WI38 (cell line): ENCODE measurements around the gene UTS2R.
"Not testable (repeated sequence)": the region's sequence is repeated elsewhere in the genome, so short reads cannot be mapped to it uniquely, and the experiment has no call there.

Experiments
- H3K4me3 ChIP-seq: 2 replicates; pipeline ENCODE4 v1.5.1; 2011; ENCODE audit warnings: low read depth, mild to moderate bottlenecking, control low read depth, low read length
- TF ChIP-seq, protein P1 (sequence below): IDR thresholded peaks from 2 replicates; pipeline ENCODE4 v1.5.1; 2012; ENCODE audit warnings: low read depth, mild to moderate bottlenecking, control low read depth, low read length

Gene UTS2R

DNA sequence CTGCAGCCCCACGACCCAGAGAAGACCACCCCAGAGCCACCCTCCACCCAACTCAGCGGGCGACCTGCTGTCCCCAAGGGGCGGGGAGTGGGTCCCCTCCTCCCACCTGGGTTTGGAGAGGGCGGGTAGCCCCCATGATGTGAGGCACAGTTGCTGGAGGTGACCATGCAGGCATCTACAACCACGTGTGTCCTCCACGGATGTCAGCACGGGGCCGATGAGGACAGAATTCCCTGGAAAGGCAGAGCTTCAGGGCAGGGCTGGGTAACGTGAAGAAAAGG, 7.1 kb downstream of the UTS2R start:
- no peak overlapping the region for H3K4me3 ChIP-seq
- TF ChIP-seq, protein P1, sequence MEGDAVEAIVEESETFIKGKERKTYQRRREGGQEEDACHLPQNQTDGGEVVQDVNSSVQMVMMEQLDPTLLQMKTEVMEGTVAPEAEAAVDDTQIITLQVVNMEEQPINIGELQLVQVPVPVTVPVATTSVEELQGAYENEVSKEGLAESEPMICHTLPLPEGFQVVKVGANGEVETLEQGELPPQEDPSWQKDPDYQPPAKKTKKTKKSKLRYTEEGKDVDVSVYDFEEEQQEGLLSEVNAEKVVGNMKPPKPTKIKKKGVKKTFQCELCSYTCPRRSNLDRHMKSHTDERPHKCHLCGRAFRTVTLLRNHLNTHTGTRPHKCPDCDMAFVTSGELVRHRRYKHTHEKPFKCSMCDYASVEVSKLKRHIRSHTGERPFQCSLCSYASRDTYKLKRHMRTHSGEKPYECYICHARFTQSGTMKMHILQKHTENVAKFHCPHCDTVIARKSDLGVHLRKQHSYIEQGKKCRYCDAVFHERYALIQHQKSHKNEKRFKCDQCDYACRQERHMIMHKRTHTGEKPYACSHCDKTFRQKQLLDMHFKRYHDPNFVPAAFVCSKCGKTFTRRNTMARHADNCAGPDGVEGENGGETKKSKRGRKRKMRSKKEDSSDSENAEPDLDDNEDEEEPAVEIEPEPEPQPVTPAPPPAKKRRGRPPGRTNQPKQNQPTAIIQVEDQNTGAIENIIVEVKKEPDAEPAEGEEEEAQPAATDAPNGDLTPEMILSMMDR, result no peak

DNA sequence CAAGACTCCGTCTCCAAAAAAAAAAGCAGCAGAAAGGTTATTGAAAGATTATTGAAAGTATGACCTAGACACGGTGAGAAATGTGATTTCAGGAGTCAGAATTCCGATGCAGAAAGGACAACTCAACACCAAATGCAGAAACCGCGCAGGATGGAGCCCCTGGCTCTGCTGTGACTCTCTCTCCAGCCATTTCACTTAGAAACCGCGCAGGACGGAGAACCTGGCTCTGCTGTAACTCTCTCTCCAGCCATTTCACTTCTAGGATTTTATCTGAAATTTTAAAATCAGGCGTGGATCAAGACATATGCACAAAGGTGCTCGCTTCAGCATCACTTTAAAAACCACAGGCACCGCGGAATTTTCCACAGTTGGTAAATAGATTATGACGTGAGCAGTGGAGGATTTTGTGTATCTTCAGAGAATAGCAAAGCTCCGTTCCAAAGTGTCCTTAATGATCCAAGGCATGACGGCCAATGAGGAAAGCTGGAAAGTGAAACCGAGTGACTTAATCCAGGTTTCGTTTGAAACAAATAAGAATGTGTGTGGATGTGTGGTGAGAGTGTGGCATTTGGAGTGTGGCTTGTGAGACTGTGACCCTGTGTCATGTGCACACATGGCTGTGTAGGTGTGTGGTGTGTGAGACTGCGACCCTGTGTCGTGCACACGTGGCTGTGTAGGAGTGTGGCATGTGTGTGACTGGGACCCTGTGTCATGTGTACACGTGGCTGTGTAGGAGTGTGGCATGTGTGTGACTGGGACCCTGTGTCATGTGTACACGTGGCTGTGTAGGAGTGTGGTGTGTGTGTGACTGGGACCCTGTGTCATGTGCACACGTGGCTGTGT, 9.5 kb downstream of the UTS2R start:
- TF ChIP-seq, protein P1, result no peak
- H3K4me3 ChIP-seq, result no peak overlapping the region

DNA sequence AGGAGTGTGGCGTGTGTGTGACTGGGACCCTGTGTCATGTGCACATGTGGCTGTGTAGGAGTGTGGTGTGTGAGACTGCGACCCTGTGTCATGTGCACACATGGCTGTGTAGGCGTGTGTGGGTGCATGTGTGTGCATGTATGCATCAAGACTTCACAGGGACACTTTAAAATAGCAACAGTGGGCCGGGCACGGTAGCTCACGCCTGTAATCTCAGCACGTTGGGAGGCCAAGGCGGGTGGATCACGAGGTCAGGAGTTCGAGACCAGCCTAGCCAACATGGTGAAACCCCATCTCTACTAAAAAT, 10.1 kb downstream of the UTS2R start:
- H3K4me3 ChIP-seq, result not testable (repeated sequence)

DNA sequence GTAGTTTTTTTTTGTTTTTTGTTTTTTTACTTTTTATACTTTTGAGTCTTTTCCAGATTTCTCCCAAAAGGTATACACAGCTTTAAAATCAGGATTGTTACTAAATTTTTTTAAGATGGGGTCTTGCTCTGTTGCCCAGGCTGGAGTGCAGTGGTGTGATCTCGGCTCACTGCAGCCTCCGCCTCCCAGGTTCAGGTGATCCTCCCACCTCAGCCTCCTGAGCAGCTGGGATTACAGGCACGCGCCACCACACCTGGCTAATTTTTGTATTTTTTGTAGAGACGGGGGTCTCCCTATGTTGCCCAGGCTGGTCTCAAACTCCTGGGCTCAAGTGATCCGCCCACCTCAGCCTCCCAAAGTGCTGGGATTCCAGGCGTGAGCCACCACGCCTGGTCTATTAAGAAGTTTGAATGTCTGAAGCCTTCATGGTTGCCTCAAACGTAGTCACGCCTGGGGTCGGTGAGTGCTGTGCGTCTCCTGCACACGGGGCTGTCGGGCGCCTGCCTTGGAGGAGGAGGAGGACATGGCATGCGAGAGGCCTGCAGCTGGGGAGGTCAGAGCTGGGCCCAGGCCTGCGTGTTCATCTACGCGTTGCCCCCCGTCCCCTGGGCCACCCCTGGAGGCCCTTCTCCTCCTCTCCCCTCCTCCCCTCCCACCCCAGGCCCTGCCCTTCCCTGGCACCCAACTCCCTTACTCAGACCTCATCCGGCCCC, 10.8 kb downstream of the UTS2R start:
- H3K4me3 ChIP-seq, result not testable (repeated sequence)

DNA sequence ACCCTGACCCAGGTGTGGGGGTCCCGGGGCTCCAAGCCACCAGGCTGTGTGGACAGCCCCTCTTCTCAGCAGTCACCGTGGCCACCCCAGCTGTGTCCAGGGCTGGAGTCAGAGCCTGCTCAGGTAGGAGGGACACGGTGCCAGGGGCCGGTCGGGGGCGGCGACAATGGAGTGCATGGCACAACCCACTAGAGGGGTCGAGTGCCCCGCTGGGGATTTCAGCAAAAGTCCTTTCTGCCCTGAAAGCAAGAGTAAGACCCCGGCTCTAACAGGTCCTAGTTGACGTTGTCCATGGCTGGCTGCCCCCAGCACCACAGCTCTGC, 11.3 kb downstream of the UTS2R start:
- H3K4me3 ChIP-seq, result no peak overlapping the region
- TF ChIP-seq, protein P1, result no peak

DNA sequence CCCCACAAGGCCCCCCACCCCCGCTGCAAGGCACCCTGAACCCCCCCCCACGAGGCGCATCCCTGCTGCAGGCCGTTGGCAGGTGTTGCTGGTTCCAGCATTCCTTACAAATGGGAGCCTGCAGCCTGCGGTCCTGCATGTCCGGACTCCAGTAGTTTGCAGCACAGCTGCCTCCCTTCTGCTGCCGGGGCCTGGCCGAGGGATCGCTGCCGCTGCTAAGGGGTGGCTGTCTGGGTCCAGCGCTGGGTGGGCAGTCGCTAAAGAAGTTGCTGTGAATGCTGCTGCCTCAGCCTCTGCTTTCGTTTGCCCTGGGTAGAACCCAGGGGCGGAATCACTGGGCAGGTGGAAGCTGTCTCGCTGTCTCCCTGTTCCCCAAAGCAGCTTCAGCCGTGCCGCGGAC, 11.8 kb downstream of the UTS2R start:
- no peak overlapping the region for H3K4me3 ChIP-seq
- TF ChIP-seq, protein P1, result no peak

DNA sequence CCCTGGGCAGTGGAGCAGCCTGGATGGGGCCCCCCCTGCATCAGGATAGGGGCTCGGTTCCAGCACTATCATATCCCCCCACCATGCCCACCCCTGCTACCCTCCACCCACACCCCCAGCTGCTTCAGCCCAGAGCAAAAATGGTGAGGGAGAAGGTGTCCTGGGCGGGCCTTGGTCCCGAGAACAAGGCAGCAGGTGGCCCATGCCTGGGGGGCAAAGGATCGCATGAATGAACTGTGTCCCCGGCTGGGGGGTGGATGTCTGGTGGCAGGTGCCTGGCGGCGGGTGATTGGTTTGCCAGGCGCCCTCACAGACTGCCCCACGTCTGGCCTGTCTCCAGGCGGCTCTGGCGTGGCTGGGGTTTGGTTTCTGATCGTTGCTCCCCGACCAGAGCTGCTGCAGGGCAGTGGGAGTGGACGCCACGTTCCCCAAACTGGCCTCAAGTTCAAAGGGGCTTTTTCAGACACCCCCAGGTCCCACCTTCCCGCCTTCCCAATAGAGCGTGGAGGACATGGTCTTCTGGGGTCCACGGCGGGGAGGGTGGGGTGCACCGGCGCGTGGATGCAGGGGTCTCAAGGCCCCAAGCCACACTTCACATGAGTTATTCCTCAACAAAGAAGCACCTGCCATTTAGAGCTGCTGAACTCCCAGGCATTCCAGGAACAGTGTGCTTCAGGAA, 12.6 kb downstream of the UTS2R start:
- no peak overlapping the region for H3K4me3 ChIP-seq
- TF ChIP-seq, protein P1, result no peak

DNA sequence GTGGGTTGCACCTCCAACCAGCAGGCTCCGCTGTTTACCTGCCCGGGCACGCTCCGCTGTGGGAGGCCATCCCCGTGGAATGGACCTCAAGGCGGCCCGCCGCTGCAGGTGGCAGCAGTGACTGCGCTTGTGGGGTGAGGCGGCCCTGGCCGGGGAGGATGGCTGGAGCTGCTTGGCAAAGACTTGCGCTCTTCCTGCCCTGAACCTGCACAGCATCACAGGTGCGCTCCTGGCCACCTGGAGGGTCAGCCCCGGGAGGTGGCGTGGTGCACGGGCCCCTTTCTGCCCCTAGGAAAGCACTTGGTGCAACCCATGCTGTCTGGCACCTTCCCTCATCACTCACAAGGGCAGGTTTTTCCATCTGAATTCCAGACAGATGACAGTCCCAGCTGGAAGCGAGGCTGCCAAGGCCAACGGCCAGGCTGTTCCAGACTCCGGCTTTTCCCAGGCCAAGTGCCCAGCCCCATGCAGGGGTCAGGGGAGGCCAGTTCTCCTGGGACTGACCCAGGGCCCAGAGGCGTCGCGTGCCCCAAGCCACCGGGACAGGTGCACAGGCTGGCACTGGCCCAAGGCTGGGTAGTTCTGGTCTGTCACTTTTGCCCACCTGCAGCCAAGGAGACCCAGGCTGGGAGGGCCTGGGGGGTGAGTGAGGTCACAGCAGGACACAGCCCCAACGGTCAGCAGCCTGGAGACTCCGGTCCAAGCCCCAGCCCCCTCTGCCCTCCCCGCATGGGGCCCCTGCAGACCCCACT, 13.3 kb downstream of the UTS2R start:
- TF ChIP-seq, protein P1, result no peak
- H3K4me3 ChIP-seq, result no peak overlapping the region
